ENCODE results near the gene TPH1.

TPH1 gene
- long read RNA-seq = 0 reads

GRCh38 chr11:18046116-18046777 is at the start of gene TPH1:
Gene TPH1, minus strand, starts transcription at chr11:18046269. Its CDS starts 5,507 bp downstream, at chr11:18040762.
- Histone ChIP-seq H3K4me3 (replicated peaks; ENCODE audit: insufficient read depth, low read length) (no peak within 1 kb of the TSS), H3K27me3 (ENCODE audit: insufficient read depth, poor library complexity, severe bottlenecking) (peaks cover 12% of the 10 kb centered on the region)
- no peak for DNase-seq (ENCODE audit: low read depth in 1 of 2, low spot score in 1 of 2)

GRCh38 chr11:18093959-18094358 is 47.9 kb upstream of the TPH1 start:
- no peak for DNase-seq (ENCODE audit: low read depth in 1 of 2, low spot score in 1 of 2)

More at GRCh38 chr11:18046116-18046777, at the start of gene TPH1:
- no peak within 1 kb of the TSS for H3K27ac ChIP-seq (replicated peaks)
- TF ChIP-seq REST (IDR thresholded peaks at IDR 0.05; ENCODE audit: insufficient replicate concordance, low read depth) (no peak), GABPA (IDR thresholded peaks at IDR 0.05; ENCODE audit: low read depth) (no peak), SPI1 (IDR thresholded peaks at IDR 0.05; ENCODE audit: borderline replicate concordance, low read depth) (no peak), CTCF (IDR thresholded peaks at IDR 0.05; ENCODE audit: insufficient read depth, low read length) (no peak), POLR2AphosphoS5 (IDR thresholded peaks at IDR 0.05; ENCODE audit: low read depth) (no peak)

More at GRCh38 chr11:18093959-18094358, 47.9 kb upstream of the TPH1 start:
- Histone ChIP-seq H3K27ac (replicated peaks) (no peak overlapping the region), H3K4me3 (replicated peaks; ENCODE audit: insufficient read depth, low read length) (no peak overlapping the region), H3K27me3 (ENCODE audit: insufficient read depth, poor library complexity, severe bottlenecking) (no peaks in the 10 kb centered on the region)
- TF ChIP-seq SPI1 (IDR thresholded peaks at IDR 0.05; ENCODE audit: borderline replicate concordance, low read depth) = no peak
- no peak for TF ChIP-seq REST (IDR thresholded peaks at IDR 0.05; ENCODE audit: insufficient replicate concordance, low read depth)
- TF ChIP-seq CTCF (IDR thresholded peaks at IDR 0.05; ENCODE audit: insufficient read depth, low read length) = no peak
- TF ChIP-seq GABPA (IDR thresholded peaks at IDR 0.05; ENCODE audit: low read depth) = no peak

Measured in HL-60 (cell line).